Kidney epithelial cell (primary cell): ENCODE data around the gene PANX1. TPM values are rescaled to one million over a fixed set of nuclear protein-coding genes. Genes with fewer than 3 reads are reported as not detected.

Source experiments
- DNase-seq: peaks from one replicate; pipeline ENCODE4 v3.0.0-alpha.2; 2010; ENCODE audit warnings: low read depth
- H3K27me3 ChIP-seq: 2 replicates; pipeline ENCODE4 v1.6.0; 2011; ENCODE audit warnings: low read length; ENCODE audit not compliant: control insufficient read depth, insufficient read depth
- H3K36me3 ChIP-seq: 2 replicates; pipeline ENCODE4 v1.5.1; 2011; ENCODE audit warnings: low read length; ENCODE audit not compliant: control insufficient read depth, insufficient read depth
- H3K4me3 ChIP-seq: 2 replicates; pipeline ENCODE4 v1.5.1; 2011; ENCODE audit warnings: low read depth, mild to moderate bottlenecking, control low read depth, low read length
- CTCF ChIP-seq: IDR thresholded peaks from 2 replicates; pipeline ENCODE4 v1.5.1; 2011; ENCODE audit warnings: mild to moderate bottlenecking, moderate library complexity, low read length, control low read depth, inconsistent platforms; ENCODE audit not compliant: insufficient read depth, poor library complexity, severe bottlenecking
- total RNA-seq: library from RNA; depleted of rRNA; stranded (reverse); fragments of >200 nt; gene quantifications from 2 replicates; pipeline ENCODE4 v1.2.3, GENCODE V29; 2015

PANX1 gene
- total RNA-seq, 1 donor from 2014 or later = 60.5 TPM

DNA sequence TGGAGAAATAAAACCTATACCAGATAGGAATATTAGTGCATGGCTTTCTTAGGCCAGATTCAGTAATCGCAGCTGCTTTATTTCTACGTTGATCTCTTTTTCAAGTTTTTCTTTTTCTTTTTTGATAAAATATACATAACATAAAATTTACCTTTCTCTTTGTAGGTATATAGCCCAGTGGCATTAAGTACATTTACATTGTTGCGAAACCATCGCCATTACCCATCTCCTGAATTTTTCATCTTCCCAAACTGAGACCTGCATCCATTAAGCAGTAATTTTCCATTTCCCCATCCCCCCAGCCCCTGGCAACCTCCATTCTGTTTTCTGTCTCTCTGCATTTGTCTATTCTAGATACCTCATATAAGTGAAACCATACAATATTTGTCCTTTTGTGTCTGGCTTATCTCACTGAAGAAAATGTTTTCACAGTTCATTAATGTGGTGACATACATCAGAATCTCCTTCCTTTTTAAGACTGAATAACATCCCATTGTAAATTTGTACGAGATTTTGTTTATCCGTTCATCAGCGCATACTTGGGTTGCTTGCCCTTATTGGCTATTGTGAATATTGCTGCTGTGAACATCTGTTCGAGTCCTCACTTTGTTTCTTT is 41.4 kb downstream of the PANX1 start:
- no peaks in the 10 kb centered on the region for H3K27me3 ChIP-seq
- DNase-seq = no peak
- no peak overlapping the region for H3K4me3 ChIP-seq
- no peak for TF ChIP-seq CTCF
- H3K36me3 ChIP-seq = no peaks in the 10 kb centered on the region

DNA sequence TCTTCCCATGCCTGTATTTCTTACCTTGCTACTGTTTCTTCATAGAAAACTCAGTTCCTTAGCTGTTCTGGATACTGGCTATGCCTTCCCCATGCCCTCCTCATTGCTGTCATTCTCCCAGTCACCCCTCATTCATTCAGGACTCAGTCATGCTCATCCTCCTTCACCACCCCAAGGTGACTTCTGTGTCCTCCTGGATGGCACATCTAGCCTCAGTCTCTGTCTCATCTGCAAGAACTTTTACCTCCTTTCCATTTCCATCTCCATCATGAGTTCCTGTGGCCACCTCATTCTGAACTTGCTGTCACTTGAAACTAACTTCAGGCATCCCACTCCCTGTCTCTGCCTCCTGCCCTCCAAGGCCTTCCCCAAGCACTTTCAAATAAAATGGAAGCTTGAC is 42.3 kb downstream of the PANX1 start:
- TF ChIP-seq CTCF = no peak
- DNase-seq = no peak
- H3K27me3 ChIP-seq = no peaks in the 10 kb centered on the region
- H3K36me3 ChIP-seq = no peaks in the 10 kb centered on the region
- H3K4me3 ChIP-seq = no peak overlapping the region

GRCh38 chr11:94171693-94172440 is 43.2 kb downstream of the PANX1 start:
- DNase-seq = no peak

DNA sequence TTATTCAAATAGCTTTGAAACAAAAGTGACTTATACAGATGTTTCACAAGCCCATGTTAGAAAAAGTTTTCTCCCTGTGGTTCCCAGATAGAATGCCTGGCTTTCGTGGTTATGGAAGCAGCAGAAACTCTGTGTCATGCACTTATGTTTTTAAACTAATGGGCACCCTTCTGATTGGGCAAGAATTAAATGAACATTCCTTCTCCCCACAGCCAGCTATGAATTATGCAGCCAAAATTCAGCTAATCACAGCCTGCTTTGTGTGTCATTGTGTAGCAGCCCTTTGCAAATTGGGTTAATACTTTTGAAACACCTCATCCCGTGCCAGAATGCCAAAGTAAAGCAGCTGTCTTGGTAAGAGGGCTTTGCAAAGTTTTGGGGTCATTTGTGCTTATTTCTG is 46.9 kb downstream of the PANX1 start:
- Histone ChIP-seq H3K36me3 (peaks cover 1% of the 10 kb centered on the region), H3K27me3 (no peaks in the 10 kb centered on the region), H3K4me3 (no peak overlapping the region)
- DNase-seq = peak; percentile 35
- no peak for TF ChIP-seq CTCF

More at GRCh38 chr11:94171693-94172440, 43.2 kb downstream of the PANX1 start:
- no peak overlapping the region for H3K4me3 ChIP-seq
- no peaks in the 10 kb centered on the region for H3K27me3 ChIP-seq
- TF ChIP-seq CTCF = peak; percentile 59
- H3K36me3 ChIP-seq = no peaks in the 10 kb centered on the region

DNA sequence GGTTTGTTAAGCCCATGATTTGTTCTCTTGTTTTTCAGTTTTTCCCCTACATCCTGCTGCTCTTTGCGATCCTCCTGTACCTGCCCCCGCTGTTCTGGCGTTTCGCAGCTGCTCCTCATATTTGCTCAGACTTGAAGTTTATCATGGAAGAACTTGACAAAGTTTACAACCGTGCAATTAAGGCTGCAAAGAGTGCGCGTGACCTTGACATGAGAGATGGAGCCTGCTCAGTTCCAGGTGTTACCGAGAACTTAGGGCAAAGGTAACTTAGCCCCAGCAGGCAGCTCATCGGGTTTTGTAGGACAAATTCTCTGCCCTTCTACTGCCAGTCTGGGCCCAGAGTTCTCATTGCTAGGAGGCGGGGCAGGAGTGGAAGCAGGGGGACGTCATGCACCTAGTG is 49.7 kb downstream of the PANX1 start:
- DNase-seq = no peak
- H3K27me3 ChIP-seq = no peaks in the 10 kb centered on the region
- TF ChIP-seq CTCF = no peak
- peaks cover 1% of the 10 kb centered on the region for H3K36me3 ChIP-seq
- no peak overlapping the region for H3K4me3 ChIP-seq
